ENCODE measurements around the gene FAM78A. TPM values are rescaled to one million over a fixed set of nuclear protein-coding genes. Genes with fewer than 3 reads are reported as not detected.

The FAM78A gene
- polyA plus RNA-seq, 3 donors from 2014 or later = 5.0 to 20.8 (median 7.5) TPM

DNA sequence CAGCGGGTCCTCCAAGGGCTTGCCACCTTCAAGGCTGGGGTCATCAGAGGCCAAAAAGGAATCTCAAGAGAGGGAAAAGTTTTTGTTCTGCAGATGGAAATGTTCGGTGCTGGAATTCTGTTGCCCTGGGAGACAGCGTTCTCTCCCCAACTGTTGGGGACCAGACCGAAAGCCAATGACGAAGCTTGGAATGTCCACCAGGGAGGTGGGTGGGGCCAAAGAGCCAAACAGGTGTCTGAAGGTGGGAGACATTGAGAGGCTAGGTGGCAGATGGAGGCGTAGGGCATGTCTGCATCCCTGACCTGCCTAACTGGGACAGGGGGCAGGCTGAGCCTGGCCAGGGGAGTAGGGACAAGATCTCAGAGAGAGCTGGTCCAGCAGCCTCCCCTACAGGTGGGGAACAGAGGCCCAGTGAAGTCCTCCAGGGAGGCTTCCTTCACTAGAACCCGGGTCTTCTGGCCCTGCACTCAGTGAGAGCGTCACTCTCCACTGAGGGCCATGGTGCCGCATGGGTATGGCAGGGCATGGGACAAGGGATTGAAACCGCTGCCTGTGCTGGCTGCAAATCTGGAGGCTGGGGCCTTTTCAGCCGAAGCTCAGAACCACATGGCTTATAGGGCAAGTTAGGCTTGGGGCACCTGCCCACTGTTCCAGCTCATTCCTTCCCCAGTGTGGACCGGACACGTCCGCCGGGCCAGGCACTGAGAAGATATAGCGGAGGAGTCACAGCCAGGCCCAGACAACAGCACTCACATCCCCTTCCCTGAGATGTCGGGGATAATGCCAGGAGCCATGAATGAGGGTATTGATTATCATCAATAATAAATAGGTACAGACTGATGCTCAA, 5.0 kb upstream of the FAM78A start:
- H3K4me3 Mint-ChIP-seq = peak overlapping the region; percentile 68 to 77 (median 72)
- H3K36me3 Mint-ChIP-seq = no peaks in the 10 kb centered on the region
- no peaks in the 10 kb centered on the region for H3K9me3 Mint-ChIP-seq
- peaks cover 2 to 9% (median 2%) of the 10 kb centered on the region in 3 donors for H3K27me3 Mint-ChIP-seq (ENCODE audit: low read depth in 3 of 3)
- peaks cover 26 to 33% of the 10 kb centered on the region in 2 donors for H3K4me1 Mint-ChIP-seq
- no peak for DNase-seq
- H3K27ac Mint-ChIP-seq = peak overlapping the region in 3 of 6 donors; percentile 28 to 78 (median 42)

DNA sequence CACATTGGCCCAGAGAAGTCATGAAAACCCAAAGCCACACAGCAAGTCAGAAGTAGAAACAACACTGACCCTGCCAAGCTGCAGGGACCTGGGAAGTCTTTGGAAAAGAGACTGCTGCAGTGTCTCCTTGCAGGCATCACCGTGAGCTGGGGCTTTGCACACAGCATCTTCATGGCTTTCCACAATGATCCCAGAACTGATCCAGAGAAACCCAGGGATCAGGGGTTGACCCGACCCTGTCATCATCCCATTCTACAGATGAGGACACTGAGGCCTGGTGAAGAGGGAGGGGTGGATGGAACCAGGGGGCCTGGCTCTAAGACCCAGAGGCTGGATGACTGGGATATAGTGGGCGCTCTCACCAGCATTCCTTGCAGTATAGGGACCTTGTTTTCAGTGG, 4.3 kb upstream of the FAM78A start:
- no peak overlapping the region for H3K4me3 Mint-ChIP-seq
- no peak for DNase-seq
- no peak overlapping the region for H3K27ac Mint-ChIP-seq
- H3K27me3 Mint-ChIP-seq (ENCODE audit: low read depth in 3 of 3) = peaks cover 2 to 16% (median 2%) of the 10 kb centered on the region in 3 donors
- H3K4me1 Mint-ChIP-seq = peaks cover 26 to 34% of the 10 kb centered on the region in 2 donors
- H3K9me3 Mint-ChIP-seq = no peaks in the 10 kb centered on the region
- peaks cover 0 to 1% (median under 1%) of the 10 kb centered on the region in 3 donors for H3K36me3 Mint-ChIP-seq

DNA sequence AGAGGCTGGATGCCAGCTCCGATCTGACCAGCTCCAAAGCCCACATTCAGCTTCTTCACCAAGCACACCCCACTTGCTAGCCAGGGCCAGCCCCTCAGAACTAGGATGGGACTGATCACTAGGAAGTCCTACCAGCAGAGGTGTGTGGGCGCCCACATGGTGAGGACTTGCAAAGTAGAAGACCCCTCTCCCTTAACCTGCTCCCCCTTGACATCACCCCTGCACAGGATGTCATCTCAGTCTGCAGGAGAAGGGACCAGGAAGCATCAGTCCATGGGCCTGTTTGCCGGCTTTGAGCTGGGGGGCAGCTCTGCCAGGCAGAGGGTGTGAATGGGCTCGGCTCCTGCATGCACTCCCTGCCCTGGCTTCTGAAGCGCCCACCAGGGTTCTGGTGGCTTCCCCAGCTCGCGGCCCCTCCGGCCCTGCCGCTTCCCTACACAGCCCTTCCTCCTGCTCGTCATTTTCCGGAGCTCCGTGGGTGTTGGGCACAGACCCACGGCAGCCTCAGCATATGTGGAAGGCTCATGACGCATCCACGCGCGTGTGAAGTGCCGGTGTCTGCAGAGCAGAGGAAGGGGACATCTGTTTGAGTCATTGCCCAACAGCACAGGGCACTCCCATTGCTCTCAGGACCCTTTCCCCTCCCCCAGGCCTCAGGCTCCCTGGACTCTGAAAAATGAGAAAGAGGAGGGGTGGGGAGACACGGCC, 3.7 kb upstream of the FAM78A start:
- Mint-ChIP-seq H3K27ac (peak overlapping the region in 2 of 6 donors; percentile 50 to 60), H3K9me3 (no peaks in the 10 kb centered on the region), H3K27me3 (ENCODE audit: low read depth in 3 of 3) (peaks cover 2 to 17% (median 2%) of the 10 kb centered on the region in 3 donors), H3K36me3 (peaks cover 0 to 5% (median 4%) of the 10 kb centered on the region in 3 donors), H3K4me3 (no peak overlapping the region), H3K4me1 (peaks cover 26 to 34% of the 10 kb centered on the region in 2 donors)
- no peak for DNase-seq

DNA sequence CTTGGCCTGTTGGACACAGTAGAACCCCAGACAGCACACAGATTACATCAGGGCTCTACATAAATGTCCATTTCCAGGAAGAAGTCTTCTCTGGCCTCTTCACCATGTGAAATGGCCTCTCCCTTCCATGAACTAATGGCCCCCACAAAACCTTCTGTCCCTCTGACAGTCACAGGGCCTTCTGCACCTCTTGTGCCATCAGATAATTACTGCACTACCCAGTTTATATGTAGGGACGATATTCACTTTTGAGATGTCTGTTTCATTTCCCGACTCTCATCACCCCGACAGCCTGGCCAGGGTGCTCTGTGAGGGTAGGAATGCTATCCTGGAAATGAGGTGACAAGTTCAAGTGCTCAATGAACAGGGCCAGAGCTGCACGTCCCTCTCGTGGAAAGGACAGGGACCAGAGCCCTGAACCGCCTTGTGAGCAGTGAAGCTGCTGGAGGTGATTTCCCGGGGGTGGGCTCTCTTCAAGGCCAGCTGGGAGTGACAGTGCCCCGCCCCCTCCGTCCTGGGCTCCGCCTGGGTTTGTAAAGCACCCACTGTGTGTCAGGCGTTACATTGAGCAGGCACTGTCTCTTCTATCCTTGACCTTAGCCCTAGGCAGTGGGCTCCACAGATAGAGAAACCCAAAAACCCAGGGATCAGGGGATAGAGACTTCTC, 3.0 kb upstream of the FAM78A start:
- no peak for DNase-seq
- Mint-ChIP-seq H3K27ac (peak overlapping the region; percentile 84 to 93 (median 90)), H3K36me3 (peaks cover 0 to 5% (median 4%) of the 10 kb centered on the region in 3 donors), H3K27me3 (ENCODE audit: low read depth in 3 of 3) (peaks cover 2 to 17% (median 2%) of the 10 kb centered on the region in 3 donors), H3K9me3 (no peaks in the 10 kb centered on the region), H3K4me3 (peak overlapping the region; percentile 84 to 90 (median 86)), H3K4me1 (peaks cover 32 to 35% of the 10 kb centered on the region in 2 donors)

DNA sequence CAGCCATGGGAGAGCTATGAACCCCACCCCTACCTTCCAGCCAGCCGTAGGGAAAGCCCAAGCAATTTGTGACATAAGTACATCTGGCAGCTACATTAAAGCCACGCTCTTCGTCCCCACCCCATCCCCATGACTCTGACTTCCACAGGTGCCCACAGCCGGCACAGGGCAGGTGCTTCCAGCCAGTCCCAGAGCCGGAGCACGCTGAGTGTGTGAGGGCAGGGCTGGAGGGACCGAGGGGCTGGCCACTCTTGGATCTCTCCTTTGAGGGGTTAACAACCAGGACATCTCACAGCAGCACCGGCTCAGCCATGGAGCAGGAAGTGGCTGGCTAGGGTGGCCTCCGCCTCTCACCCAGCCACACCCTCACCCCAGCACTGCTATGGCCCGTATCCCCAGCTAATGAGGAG, 2.4 kb upstream of the FAM78A start:
- peak overlapping the region; percentile 84 to 93 (median 90) for H3K27ac Mint-ChIP-seq
- H3K27me3 Mint-ChIP-seq (ENCODE audit: low read depth in 3 of 3) = peaks cover 2 to 15% (median 2%) of the 10 kb centered on the region in 3 donors
- H3K9me3 Mint-ChIP-seq = no peaks in the 10 kb centered on the region
- peaks cover 0 to 5% (median 4%) of the 10 kb centered on the region in 3 donors for H3K36me3 Mint-ChIP-seq
- peak overlapping the region; percentile 84 to 90 (median 86) for H3K4me3 Mint-ChIP-seq
- H3K4me1 Mint-ChIP-seq = peaks cover 38 to 39% of the 10 kb centered on the region in 2 donors
- peak in 2 of 3 donors; percentile 34 to 36 for DNase-seq

DNA sequence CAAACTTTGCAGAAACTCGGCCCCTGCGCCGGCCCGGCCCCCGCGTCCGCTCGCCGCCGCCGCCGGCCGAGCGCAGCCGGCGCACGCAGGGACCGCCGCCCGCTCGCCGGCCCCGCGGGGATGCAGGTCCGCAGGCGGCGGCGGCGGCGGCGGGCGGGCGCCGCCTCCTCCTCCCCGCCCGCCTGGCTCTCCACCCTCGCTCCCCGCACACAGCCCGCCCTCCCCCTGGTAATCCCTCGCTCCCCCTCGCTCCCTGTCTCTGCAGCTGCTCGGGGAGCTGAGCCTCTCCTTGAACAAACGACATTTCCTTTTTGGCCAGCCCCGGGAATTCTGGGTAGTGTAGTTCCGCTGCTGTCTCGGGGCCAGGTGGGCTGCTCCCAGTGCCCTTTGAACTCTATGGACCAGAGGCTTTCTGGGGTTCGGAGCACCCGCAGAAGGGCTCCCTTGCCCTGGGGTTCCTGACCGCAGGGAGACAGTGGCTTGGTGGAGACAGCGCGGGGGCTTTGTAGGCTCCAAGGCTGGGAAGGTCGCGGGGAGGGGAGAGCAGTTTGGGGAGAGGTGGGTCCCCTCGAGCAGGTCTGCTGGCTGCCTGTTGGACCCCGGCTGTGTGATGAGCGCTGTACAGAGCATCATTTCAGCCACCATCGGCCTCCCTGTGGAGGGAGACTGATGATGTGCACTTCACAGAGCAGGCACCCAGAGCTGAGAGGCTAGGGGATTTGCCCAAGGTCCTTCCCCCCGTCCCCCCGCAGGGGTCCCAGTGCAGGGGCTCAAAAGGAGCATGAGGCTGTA, 1.8 kb upstream of the FAM78A start:
- Mint-ChIP-seq H3K4me3 (peak overlapping the region; percentile 84 to 90 (median 86)), H3K27ac (peak overlapping the region; percentile 84 to 93 (median 90)), H3K27me3 (ENCODE audit: low read depth in 3 of 3) (peaks cover 0 to 15% (median 2%) of the 10 kb centered on the region in 3 donors), H3K4me1 (peaks cover 43 to 44% of the 10 kb centered on the region in 2 donors), H3K36me3 (peaks cover 0 to 5% (median 4%) of the 10 kb centered on the region in 3 donors), H3K9me3 (no peaks in the 10 kb centered on the region)
- peak; percentile 53 to 59 (median 59) for DNase-seq

DNA sequence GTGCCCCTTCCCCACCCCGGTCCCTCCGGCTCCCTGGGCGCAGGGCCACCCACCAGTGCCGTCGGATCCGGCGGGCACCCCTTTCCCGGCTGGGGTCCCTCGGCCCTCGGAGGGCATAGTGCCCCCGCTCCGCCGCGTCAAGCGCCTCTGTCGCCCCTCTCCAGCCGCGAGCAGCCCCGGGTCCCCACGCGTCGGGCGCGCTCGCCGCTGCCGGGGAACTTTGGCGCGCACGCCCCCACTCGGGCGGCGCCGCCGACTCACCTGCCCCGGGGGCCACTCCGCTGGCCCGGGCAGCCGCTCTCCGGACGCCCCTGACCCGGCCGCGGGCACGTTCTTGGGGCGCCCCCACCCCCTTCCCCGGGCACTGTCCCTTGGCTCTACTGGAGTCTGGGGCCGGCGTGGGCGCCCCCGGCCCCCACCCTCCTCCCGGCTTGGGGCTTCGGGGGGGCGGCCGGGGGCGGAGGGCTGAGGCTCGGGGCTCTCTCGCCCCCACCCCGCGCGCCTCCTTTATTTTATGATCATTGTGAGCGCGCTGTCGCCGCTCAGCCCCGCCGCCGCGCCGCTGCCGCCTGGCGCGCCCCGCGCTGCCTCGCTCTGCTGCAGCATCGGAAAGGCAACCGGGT, 1.1 kb upstream of the FAM78A start:
- Mint-ChIP-seq H3K27ac (no peak overlapping the region), H3K4me3 (peak overlapping the region in 2 of 5 donors; percentile 39 to 55), H3K4me1 (peaks cover 44 to 48% of the 10 kb centered on the region in 2 donors), H3K27me3 (ENCODE audit: low read depth in 3 of 3) (peaks cover 0 to 17% (median 2%) of the 10 kb centered on the region in 3 donors), H3K36me3 (peaks cover 0 to 5% (median 4%) of the 10 kb centered on the region in 3 donors), H3K9me3 (no peaks in the 10 kb centered on the region)
- peak; percentile 27 to 49 (median 48) for DNase-seq

DNA sequence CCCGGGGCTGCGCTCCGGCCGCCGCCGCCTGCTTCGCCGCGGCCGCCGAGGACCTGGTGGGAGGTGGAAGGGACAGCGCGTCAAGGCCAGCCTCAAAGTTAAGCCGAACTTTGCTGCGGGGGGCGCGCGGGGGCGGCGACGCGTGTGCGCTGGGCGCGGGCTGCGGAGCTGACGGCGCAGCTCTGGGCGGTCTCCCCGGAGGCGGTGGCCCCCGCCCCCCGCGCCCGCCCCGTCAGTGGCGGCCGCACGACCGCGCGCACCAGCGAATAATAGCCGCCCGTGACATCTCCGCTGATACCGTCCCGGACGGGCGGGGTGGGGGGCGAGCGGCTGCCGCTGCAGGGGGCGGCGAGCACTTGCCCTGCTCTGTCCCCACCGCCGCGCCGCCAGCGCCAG, 579 bp upstream of the FAM78A start:
- Mint-ChIP-seq H3K27me3 (ENCODE audit: low read depth in 3 of 3) (peaks cover 0 to 17% (median 0%) of the 10 kb centered on the region in 3 donors), H3K4me3 (peak overlapping the region; percentile 35 to 62 (median 58)), H3K36me3 (peaks cover 0 to 5% (median 4%) of the 10 kb centered on the region in 3 donors), H3K4me1 (peaks cover 44 to 48% of the 10 kb centered on the region in 2 donors), H3K27ac (peak overlapping the region in 2 of 6 donors; percentile 34 to 45), H3K9me3 (no peaks in the 10 kb centered on the region)
- peak; percentile 55 to 61 (median 55) for DNase-seq

DNA sequence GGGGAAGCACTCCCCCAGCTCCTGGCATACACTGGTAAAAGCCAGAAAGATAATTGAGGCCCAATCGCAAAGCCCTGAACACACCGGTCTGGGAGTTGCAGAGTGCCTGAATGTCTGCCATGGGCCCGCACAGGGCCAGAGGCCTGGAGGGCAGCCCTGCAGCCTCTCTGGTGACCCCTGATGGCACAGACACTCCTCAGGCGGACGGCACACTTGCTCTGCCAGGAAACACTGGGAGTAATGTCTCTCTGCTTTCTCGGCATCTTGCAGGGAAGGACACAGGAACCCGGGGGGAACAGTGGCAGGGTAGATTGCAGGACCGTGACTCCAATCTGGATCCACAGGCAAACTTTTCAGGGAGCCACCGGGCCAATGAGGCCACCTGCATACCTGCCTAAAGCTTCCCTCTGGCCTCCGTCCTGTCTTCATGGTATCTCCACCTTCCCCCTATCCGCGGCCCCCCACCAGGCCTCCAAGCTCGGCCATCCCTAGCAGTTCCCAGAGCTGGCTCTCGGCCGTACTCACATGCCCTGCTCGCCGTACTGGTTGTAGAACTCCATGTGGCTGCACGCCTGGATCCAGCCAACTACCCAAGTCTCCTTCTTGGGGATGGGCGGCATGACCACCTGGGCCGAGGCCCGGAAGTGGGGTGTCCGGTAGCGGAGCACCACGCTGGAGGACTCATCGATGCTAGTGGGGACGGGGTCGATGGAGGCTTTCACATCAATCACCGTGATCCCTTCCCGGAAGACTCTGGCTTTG, 797 bp downstream of the FAM78A start:
- Mint-ChIP-seq H3K36me3 (peaks cover 0 to 5% (median 4%) of the 10 kb centered on the region in 3 donors), H3K9me3 (no peaks in the 10 kb centered on the region), H3K27ac (peak overlapping the region; percentile 88 to 99 (median 96)), H3K4me1 (peaks cover 53 to 57% of the 10 kb centered on the region in 2 donors), H3K4me3 (peak overlapping the region; percentile 91 to 100 (median 100)), H3K27me3 (ENCODE audit: low read depth in 3 of 3) (peaks cover 0 to 19% (median 3%) of the 10 kb centered on the region in 3 donors)
- DNase-seq = peak; percentile 43 to 48 (median 45)

DNA sequence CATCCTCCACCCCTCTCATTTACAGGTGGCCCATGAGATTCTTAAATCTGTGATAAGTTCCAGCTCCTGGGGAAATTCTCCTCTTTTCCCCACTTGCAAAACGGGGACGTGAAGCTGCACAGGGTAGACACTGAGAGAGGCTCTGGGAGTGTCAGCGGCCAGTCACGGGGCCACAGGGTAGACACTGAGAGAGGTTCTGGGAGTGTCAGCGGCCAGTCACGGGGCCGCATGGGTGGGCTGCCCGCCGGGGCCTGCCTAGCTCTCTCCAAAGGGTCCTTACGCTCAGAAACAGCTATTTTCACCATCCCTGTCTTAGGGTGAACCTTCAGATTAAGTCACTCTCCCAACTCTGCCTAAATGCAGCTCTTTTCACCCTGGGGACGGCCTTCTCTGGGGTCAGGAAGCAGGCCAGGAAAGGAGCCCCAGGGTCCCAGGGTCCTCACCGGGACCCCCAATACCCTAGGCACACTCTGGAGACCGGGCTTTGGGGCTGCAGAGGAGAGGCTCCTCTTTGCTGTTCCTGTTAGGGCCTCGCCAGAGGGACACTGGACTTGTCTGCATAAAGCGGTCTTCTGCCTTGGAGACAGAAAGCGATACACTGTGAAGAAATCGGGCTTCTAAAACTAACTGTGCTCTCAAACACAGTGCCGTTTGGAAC, 1.5 kb downstream of the FAM78A start:
- Mint-ChIP-seq H3K4me1 (peaks cover 59 to 64% of the 10 kb centered on the region in 2 donors), H3K27me3 (ENCODE audit: low read depth in 3 of 3) (peaks cover 0 to 22% (median 3%) of the 10 kb centered on the region in 3 donors), H3K4me3 (peak overlapping the region; percentile 91 to 100 (median 100)), H3K36me3 (peaks cover 4 to 5% (median 4%) of the 10 kb centered on the region in 3 donors), H3K9me3 (no peaks in the 10 kb centered on the region), H3K27ac (peak overlapping the region; percentile 88 to 99 (median 96))
- peak; percentile 39 to 44 (median 42) for DNase-seq

Measured in immature natural killer cell (primary cell).